GM20431 (cell line): ENCODE results near the gene HRH2.
"Not testable (repeated sequence)": the region's sequence is repeated elsewhere in the genome, so short reads cannot be mapped to it uniquely, and the experiment has no call there.

Experiments used
- in situ Hi-C: fragments of 300-500 bp; cut with MseI, MboI; formaldehyde crosslinking; loops from one replicate; pipeline ENCODE4 v1.15.0; 2020; ENCODE audit warnings: low sequenced_read_pairs; ENCODE audit not compliant: unreplicated experiment

The HRH2 gene

GRCh38 chr5:175709276-175709781 is 51.5 kb downstream of the HRH2 start:
- in situ Hi-C loops, result no loop called here

- in situ Hi-C loops, result no loop called here
These were observed 52.5 kb downstream of the HRH2 start for GRCh38 chr5:175710326-175710725.

- in situ Hi-C loops, result no loop called here
These were observed 53.2 kb downstream of the HRH2 start for GRCh38 chr5:175711031-175711430.

GRCh38 chr5:175711472-175712312 is 53.8 kb downstream of the HRH2 start:
- in situ Hi-C loops, result no loop called here

GRCh38 chr5:175712313-175712680 is 54.4 kb downstream of the HRH2 start:
- in situ Hi-C loops, result no loop called here

- in situ Hi-C loops, result no loop called here
These were observed 54.8 kb downstream of the HRH2 start for GRCh38 chr5:175712681-175713085.

GRCh38 chr5:175713930-175714329 is 56.1 kb downstream of the HRH2 start:
- in situ Hi-C loops, result no loop called here

- in situ Hi-C loops, result no loop called here
These were observed 56.7 kb downstream of the HRH2 start for GRCh38 chr5:175714479-175715085.

- in situ Hi-C loops, result no loop called here
These were observed 58.0 kb downstream of the HRH2 start for GRCh38 chr5:175715627-175716522.

GRCh38 chr5:175717837-175718236 is 60.0 kb downstream of the HRH2 start:
- in situ Hi-C loops, result no loop called here

- in situ Hi-C loops, result no loop called here
These were observed 60.7 kb downstream of the HRH2 start for GRCh38 chr5:175718401-175719108.

GRCh38 chr5:175719109-175719432 is 61.2 kb downstream of the HRH2 start:
- in situ Hi-C loops, result not testable (repeated sequence)

- in situ Hi-C loops, result no loop called here
These were observed 66.7 kb downstream of the HRH2 start for GRCh38 chr5:175724314-175725275.

GRCh38 chr5:175728316-175728715 is 70.4 kb downstream of the HRH2 start:
- in situ Hi-C loops, result no loop called here

- in situ Hi-C loops, result no loop called here
These were observed 71.3 kb downstream of the HRH2 start for GRCh38 chr5:175728885-175729828.

GRCh38 chr5:175729829-175730277 is 72.0 kb downstream of the HRH2 start:
- in situ Hi-C loops, result no loop called here

GRCh38 chr5:175731172-175731571 is 73.3 kb downstream of the HRH2 start:
- in situ Hi-C loops, result no loop called here
